SW 1271 (cell line): Measurements from ENCODE around the gene ZFP62.

Experiments used
- DNase-seq, 2 experiments: peaks; one replicate each; lab custom pipeline; 2025; lab: John Stamatoyannopoulos, UW

The ZFP62 gene

DNA sequence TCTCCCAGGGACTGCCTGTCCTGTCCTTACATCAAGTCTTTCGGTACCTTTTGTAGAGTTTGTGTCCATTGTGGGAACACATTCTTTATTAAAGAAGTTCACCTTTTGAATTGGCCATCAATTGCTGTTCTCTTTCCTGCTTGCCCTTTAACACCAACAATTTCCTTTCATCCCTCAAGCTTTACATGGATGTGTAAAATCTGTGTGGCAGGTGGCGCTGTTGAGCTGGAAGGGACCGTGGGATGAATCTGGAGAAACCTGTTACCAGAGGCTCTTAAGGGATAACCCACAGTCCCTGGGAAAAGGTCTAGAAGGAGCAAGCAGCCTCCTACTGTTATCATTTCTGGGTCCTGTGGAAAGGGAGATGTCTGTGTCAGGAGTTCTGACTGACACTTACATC lies 7.9 kb upstream of the ZFP62 start:
- DNase-seq, result peak; percentile 46 to 82

DNA sequence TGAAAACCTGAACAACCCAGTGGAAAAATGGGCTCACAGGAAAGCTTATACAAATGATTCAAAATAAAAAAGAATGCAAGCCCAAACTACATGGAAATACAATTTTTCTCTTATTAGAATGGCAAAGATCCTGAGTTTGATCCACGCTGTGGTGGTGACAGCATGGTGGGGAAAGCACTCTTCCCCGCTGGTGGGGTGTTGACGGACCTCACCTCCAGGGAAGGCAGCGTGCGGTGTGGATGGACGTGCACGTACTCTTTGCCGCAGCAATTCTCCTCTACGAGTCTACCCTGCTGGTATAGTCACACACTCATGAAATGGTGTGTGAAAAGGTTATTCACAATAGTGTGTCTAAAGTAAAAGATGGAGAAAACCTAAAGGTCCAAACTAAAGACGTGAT lies 5.9 kb upstream of the ZFP62 start:
- no peak for DNase-seq

DNA sequence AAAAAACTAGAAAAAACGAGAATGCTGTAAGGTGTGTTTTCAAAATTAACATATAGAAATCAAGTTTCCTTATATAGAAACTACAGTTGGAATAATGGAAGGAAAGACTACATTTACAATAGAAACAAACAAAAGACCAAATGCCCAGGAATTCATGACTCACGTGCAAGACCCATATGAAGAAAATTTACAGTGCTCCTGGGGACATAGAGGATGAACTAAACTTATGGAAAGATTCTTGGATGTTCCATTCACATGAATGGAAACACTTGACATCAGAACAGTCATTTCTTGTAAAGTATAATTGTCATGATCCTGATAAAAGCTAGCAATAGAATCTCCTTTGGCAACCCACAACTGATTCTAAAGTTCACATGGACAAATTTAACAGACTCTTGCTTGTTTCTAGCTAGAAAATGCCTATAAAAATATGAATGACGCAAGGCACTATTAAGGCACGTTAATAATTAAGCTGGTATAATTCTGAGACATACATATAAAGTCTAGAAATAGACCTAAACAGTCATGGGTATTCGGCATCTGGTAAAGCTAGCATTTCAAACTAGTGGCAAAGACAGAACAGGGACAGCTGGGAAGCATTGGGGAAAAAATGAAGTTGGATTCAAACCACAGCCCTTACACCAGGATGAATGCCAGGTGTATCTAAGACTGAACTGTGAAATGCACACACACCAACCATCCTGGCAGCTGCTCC lies 5.1 kb upstream of the ZFP62 start:
- no peak for DNase-seq

DNA sequence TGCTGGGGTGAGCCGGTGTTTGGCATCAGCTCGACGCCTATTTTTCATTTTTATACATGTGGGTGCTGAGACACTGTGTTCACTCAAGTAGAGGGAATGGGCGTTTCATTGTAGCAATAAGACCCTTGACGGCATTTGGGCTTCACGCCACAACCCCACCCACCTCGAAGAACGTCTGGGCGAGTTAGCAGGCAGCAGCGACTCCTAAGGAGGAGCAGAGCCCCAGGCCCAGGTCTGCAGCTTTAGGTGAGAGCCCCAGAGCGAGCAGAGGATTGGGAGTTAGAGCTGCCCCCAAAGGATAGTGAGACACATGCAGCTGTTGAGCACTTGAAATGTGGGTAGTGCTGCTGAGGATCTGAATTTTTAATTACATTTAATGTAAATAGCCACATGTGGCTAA lies 1.6 kb upstream of the ZFP62 start:
- no peak for DNase-seq

DNA sequence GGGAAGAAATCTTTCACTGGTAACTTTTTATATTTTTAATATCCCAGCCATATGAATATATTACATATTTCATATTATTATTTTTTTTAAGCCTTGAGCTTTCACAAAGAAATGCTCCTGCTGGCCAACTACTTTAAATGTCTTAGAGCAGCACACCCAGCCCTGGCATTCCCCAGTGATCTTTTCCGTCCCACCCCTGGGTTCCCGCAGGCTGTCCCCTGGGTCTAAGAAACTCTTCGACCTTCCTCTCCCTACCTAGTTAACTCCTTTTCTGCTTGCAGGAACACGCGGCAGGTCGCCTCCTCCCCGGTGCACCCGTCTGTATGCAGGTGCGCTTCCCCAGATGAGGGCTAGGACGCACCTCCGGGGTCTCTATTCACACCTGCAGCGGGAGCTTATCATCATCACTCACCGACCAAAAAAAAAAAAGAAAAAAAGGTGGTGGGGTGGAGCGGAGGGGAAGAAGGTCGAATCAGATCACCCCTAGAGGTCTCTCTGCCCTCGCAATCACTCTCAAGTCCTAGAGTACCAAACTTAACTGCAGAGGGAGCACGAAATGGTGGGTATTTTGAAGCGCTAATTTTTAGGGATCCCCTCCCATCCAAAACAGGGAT lies 696 bp downstream of the ZFP62 start:
- DNase-seq, result peak; percentile 36 to 82

DNA sequence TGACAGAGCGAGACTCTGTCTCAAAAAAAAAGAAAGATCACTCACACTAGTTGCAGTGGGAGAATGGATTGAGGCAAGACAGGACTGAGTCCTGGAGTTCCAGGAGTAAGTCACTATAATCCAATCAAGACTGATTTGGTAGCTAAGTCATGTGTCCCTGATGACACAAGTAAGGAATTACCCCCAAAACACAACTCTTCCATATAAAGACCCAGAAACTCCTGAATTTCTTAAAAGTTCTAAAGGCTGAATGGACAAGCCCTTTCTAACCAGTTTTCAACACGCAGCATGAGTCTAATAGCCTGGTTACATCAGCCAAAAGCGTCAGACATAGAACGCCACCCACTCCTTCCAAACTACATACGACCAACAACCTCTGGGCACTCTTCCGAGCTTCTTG lies 2.5 kb downstream of the ZFP62 start:
- no peak for DNase-seq

DNA sequence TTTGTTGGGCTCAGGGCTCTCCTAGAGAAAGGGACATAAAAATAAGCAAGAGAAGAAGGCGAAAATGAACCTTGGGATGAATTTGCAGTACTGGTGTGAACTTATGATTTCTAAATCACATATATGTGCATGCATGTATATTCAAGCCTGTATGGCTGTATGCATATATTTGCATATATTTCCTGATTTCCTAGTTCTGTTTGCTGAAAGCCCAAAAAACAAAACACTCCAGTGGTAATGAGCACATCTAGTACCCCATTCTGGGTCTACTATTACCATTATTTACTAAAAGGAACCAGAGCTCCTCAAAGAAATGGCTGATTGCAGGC lies 7.3 kb downstream of the ZFP62 start:
- no peak for DNase-seq

DNA sequence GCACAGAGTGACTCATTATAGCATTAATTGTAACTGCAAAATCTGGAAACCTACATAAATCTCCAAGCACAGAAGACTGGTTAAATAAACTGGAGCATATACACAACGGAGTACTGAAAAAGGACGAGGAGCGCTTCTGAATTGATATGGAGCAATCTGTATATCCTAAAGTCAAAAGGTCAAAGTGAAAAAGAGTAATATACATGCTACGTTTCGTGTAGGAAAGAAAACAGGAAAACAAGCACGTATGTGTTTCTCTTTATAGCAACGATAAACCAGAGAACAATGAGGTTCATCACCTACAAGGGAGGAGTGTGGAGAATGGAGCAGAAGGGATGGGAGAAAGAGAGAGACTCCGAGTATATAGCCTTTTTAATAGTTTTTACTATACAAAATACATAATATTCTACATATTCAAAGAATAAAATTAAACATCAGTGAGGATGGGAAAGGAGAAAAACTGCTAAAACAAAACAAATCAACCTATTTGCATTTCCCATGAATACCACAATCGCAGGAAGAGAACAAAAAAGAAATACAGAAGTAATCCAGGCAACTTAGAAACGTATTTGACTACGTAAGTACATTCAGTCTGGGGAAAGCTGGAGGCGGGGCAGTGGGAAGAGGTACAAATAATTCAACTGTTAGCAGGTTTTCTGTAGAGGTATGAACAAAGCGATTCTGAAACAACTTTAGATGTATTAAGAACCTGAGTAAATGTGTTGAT lies 7.8 kb downstream of the ZFP62 start:
- no peak for DNase-seq

DNA sequence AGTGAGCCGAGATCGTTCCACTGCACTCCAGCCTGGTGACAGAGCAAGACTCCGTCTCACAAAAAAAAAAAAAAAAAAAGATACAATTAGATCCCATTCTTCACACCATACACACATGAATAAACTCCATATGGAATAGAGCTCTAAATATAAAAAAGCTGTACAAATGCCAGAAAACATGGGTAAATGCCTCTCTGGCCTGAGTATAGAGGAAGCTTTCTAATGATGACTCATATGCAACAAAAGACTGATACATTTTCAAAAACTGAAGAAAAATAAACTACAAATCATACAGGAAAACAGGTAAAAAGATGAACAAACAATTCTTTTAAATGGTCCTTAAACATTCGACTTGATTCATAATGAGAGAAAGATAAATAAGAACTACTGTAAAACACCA lies 8.6 kb downstream of the ZFP62 start:
- no peak for DNase-seq

DNA sequence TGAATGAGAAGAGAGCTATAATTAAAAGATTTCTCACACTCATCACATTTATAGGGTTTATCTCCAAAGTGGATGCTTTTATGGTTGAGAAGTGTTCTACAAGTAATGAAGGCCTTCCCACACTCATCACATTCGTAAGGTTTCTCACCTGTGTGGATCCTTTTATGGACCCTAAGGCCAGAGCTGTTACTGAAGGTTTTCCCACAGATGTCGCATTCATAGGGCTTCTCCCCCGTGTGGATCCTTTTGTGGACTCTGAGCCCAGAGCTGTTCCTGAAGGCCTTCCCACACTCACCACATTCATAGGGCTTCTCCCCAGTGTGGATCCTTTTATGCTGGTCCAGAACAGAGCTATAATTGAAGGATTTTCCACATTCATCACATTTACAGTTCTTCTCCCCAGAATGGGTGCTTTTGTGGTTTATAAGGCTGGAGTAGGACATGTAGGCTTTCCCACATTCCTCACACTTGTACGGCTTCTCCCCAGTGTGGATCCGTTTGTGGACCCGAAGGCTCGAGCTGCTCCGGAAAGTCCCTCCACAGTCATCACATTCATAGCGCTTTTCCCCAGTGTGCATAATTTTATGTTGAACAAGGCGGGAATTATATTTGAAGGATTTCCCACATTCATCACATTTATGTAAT lies 10.5 kb downstream of the ZFP62 start:
- no peak for DNase-seq

DNA sequence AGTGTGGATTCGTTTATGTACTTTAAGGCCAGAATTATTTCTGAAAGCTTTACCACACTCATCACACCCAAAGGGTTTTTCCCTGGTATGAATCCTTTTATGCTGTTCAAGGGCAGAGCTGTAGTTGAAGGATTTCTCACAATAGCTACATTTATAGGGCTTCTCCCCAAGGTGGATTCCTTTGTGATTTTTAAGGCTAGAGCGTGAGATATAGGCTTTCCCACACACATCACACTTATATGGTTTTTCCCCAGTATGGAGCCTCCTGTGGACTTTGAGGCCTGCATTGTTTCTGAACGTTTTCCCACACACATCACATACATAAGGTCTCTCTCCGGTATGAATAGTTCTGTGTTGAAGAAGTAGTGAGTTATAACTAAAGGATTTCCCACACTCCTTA lies 11.2 kb downstream of the ZFP62 start:
- no peak for DNase-seq

DNA sequence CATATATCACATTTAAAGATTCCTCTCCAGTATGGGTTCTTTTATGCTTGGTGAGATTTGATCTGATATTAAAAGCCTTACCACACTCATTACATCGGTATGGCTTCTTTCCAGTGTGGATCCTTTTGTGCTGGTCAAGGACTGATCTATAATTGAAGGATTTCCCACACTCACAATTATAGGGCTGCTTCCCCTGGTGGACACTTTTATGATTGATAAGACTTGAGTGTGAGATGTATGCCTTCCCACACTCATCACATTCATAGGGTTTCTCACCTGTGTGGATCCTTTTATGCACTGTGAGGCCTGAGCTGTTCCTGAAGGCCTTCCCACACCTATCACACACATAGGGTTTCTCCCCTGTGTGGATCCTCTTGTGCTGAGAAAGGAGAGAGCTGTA lies 12.2 kb downstream of the ZFP62 start:
- no peak for DNase-seq

DNA sequence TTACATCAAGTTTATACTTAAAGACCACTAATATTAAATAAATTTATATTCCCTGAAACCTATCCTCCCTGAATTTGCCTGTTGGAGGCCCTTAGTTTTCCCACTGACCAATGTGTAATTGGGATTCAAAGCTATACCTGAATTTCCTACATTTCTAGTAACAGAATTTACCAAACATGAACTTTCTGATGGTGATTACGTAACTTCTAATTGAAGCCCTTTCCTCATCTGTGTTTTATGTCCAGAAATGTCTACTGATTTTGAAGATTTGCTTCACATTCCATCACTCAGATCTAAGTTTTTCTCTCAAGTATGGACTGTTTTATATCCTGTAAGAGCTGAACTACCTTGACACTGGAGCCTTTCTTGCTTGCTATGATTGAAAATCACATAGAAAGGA lies 12.8 kb downstream of the ZFP62 start:
- no peak for DNase-seq

DNA sequence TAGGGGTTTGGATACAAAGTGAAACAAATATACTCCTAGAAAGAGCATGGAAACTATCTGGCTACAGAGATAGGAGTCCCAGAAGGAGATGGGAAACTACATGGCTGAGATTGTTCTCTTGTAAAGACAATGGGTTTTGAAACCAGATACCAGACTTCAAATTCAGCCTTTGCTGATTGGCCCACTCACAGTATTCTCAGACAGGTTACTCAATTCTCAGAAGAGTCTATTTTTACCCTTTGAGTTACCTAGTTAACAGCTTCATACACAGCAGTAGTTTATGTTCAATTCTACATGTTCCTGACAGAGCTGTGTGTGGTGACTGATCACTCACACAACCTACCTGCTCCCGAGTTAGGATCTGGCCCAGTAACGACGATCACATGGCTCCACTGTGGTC lies 14.1 kb downstream of the ZFP62 start:
- DNase-seq, result no peak

DNA sequence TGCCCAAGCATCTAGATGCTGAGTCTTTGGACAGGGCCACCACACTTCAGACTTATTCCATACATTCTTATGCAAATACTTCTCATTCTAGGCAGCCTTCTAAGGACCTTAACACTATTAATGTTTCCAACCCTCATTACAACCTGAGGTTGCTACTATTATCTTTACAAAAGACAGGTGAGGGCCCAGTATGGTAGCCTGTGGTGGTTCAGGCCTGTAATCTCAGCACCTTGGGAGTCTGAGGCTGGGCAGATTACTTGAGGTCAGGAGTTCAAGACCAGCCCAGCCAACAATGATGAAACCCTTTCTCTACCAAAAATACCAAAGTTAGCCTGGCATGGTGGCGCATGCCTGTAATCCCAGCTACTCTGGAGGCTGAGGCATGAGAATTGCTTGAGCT lies 16.2 kb downstream of the ZFP62 start:
- DNase-seq, result no peak

DNA sequence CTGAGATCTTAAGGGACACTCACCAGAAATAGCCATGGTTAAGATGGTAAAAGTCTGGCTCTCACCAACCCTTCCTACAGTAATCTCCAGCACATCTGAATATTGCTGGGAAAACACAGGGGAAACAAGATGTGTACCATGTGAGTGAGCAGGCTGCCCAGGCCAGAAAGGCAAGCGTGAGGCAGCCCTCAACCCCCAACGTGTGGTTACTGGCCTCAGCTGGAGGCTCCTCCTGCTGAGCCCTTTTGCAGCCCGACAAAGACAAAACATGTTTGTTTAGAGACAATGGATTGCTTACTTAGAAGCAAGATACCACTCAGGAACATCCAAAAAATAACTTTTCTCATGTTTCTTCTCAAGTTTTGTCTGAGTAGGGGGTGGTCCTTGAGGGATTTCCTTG lies 16.6 kb downstream of the ZFP62 start:
- DNase-seq, result no peak

DNA sequence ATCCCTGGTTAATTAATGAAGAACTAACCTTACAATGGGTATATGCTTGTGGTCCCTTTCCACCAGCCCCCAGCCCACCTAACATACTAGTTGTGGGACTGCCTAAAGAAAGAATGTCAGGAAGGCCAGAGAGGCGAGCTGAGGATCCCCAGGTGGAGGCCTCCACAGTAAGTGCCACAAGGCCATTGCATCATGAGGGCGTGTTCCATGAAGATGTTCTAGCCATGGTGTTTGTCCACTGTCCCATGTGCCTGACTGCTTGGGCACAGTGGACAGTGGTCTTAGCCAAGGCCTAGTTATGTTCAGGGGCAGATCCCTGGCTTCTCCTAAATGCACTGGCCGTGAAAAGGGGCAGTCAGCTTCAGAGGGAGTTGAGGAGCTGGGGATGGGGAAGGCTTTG lies 21.1 kb downstream of the ZFP62 start:
- DNase-seq, result no peak

DNA sequence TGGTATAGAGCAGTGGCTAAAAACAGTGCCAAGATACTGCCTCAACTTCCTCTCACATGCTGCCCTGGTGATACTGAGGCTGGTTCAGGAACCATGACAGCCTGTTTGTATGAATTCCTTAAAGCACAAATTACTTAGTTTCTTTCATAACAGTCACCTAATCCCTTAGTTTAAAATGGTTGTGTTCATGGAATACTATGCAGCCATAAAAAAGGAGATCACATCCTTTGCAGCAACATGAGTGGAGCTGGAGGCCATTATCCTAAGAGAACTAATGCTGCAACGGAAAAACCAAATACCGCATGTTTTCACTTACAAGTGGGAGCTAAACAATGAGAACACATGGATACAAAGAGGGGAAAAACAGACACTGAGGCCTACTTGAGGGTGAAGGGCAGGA lies 21.8 kb downstream of the ZFP62 start:
- DNase-seq, result no peak

DNA sequence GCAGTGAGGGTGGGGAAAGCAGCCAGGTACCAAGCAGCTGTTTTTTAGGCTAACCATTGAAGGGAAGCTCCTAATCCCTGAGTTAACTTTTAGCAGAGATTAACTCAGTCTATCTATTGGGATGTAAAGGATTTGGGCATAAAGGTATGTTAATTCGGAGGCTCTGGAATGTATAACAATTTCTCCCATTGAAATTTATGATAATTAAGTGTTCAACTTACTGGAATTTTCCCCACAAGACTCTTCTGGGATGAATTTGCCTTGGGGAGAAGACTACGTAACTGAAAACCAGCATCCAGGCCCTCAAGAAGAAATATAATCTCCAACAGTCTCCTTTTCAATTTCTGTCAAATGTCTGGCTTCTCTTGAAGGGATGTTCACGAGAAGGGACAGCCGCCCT lies 23.6 kb downstream of the ZFP62 start:
- DNase-seq, result no peak

DNA sequence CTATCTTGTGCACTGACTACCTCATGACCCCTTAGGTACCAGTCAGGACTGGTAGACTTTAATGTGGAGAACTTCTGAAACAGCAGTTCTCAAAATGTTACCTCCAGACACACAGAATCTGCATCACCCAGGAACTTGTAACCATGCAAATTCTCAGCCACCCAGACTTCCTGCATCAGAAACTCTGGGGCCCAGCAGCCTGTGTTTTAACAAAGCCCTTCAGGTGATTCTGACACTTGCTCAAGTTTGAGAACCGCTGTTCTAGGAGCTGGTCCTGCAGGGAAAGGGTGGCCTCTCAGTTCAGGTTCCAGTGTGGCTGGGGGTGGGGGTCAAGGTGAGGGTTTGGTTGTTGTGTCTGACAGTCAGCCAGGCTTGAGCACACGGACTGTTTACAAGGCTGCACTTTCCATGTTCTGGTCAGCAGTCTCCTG lies 28.4 kb downstream of the ZFP62 start:
- DNase-seq, result no peak

DNA sequence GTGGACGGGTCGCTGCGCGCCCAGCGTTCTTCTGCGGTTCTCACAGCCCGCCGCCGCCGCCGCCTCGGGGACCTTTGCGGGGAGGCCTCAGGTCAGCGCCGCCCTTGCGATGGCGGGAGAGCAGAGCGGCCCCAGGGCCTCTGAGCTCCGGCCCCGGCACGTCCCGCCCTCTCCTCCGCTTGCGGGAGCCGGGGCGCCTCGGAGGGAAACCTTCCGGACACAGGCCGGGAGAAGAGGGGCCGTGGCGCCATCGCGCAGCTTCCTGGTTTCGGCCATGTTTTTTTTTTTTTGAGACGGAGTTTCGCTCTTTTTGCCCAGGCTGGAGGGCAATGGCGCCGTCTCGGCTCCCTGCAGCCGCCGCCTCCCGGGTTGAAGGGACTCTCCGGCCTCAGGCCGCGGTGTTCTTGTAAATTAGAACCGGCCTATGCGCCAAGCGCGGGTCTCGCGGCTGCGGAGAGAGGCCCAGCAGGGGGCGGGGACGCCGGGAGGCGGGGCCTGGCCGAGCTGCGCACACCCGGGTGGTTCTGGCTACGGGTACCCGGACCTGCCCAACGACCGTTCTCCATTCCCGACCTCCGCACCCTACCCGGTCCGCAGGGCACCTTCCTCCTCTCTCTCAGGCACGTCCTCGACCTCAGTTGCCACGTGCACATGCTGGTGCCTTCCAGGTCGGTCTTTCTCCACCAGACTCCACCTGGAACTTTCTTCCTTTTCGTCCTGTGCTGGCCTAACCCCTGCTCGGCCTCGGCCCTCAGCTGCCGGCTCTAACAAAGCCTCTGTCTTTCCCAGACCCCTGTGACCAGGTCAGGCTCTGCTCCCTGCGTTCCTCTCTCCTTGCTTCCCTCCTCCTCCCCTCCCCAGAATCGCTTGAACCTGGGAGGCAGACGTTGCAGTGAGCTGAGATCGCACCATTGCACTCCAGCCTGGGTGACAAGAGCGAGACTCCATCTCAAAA lies 29.7 kb downstream of the ZFP62 start:
- DNase-seq, result peak; percentile 49 to 78
